Measurements from ENCODE around the gene DLG2. TPM values are rescaled to one million over a fixed set of nuclear protein-coding genes. Genes with fewer than 3 reads are reported as not detected.

DLG2 gene
- total and polyA plus RNA-seq, 2 of the 8 experiments (the other 6 are each of a cell fraction or from before 2014, with no cell fraction given): 1.7 to 14.3 TPM

GRCh38 chr11:84255483-84255882 is 1371.7 kb downstream of the DLG2 start:
- no peak overlapping the region for H2BK12ac ChIP-seq (ENCODE audit: low read depth, low read length)
- H3K23me2 ChIP-seq (ENCODE audit: low read depth, low read length): no peaks in the 10 kb centered on the region
- no peaks in the 10 kb centered on the region for H3K27me3 ChIP-seq (replicated peaks in 1 of 4; ENCODE audit: control insufficient read depth in 3 of 4, extremely low read depth in 1 of 4, insufficient read depth in 3 of 4, low read length in 3 of 4)
- H2BK120ac ChIP-seq (replicated peaks; ENCODE audit: low read depth, low read length): no peak overlapping the region
- H4K20me1 ChIP-seq (replicated peaks in 1 of 2; ENCODE audit: control insufficient read depth in 1 of 2, insufficient read depth in 2 of 2, low read length in 2 of 2): no peaks in the 10 kb centered on the region
- no peaks in the 10 kb centered on the region for H3K9me3 ChIP-seq (ENCODE audit: insufficient read depth in 2 of 2, low read depth in 1 of 2, low read length in 1 of 2)
- H4K8ac ChIP-seq (ENCODE audit: extremely low read depth, insufficient read depth, low read length): no peak overlapping the region
- H2BK20ac ChIP-seq (ENCODE audit: low read length): no peak overlapping the region
- DNase-seq (ENCODE audit: low read depth in 1 of 2, low spot score in 2 of 2) (no peak), FAIRE-seq (no peak)
- no peaks in the 10 kb centered on the region for H3K36me3 ChIP-seq (ENCODE audit: control insufficient read depth in 2 of 4, insufficient read depth in 4 of 4, low read length in 3 of 4)
- TF ChIP-seq TAF7 (optimal IDR thresholded peaks at IDR 0.05; ENCODE audit: borderline replicate concordance, low read depth, low read length) (no peak), MAFK (IDR thresholded peaks at IDR 0.05; ENCODE audit: low read depth, low read length) (peak; percentile 28; the same call in 1 of the 2 replicates)
- no peak overlapping the region for H2BK15ac ChIP-seq (ENCODE audit: low read length)
- no peak overlapping the region for H2AK5ac ChIP-seq (ENCODE audit: low read depth, low read length)
- 96% methylated on average over 5 of the region's 5 CpGs; no CpG with 5 or more reads in 1 of the 2 experiments for WGBS, 2 experiments (ENCODE audit: extremely low coverage in 1 of 2, insufficient coverage in 1 of 2, insufficient read length in 1 of 2, insufficient replicate concordance in 2 of 2, low coverage in 1 of 2, low lambda C conversion rate in 2 of 2, missing lambda C conversion rate in 1 of 2)
- H3K14ac ChIP-seq (ENCODE audit: insufficient read length): no peak overlapping the region
- H3K79me1 ChIP-seq (ENCODE audit: low read depth, low read length): no peaks in the 10 kb centered on the region
- no peak overlapping the region for H3K4me3 ChIP-seq (ENCODE audit: extremely low read depth in 1 of 4, insufficient read depth in 2 of 4, low read depth in 3 of 4, low read length in 4 of 4)
- H3K56ac ChIP-seq (replicated peaks; ENCODE audit: insufficient read length, low read depth, low read length): no peak overlapping the region
- no peak overlapping the region for H3K9ac ChIP-seq (replicated peaks in 1 of 4; ENCODE audit: extremely low read depth in 1 of 4, low read depth in 3 of 4, low read length in 3 of 4)
- no peak overlapping the region for H2BK5ac ChIP-seq (ENCODE audit: low read depth, low read length)
- H4K91ac ChIP-seq (replicated peaks; ENCODE audit: insufficient read length, low read length): no peak overlapping the region
- no peaks in the 10 kb centered on the region for H3K4me1 ChIP-seq (replicated peaks in 1 of 4; ENCODE audit: control insufficient read depth in 3 of 4, insufficient read depth in 4 of 4, low read length in 3 of 4)
- H3K18ac ChIP-seq (ENCODE audit: extremely low read depth, low read length): no peak overlapping the region
- no peaks in the 10 kb centered on the region for H3K79me2 ChIP-seq (ENCODE audit: control insufficient read depth in 1 of 2, insufficient read depth in 2 of 2, low read length in 2 of 2)
- ChIA-PET POLR2A (ENCODE audit: partially characterized antibody) (no interaction called here), CTCF (ENCODE audit: partially characterized antibody) (interaction anchor here (0.6 to 1.5 kb wide), 2 partner anchors 13 to 1030 kb away, joined by 3 to 4 read pairs; no protein-coding TSS in a partner anchor)
- no peak overlapping the region for H3K23ac ChIP-seq (ENCODE audit: insufficient read length)
- no peak overlapping the region for H3K4me2 ChIP-seq (ENCODE audit: insufficient read depth in 1 of 2, low read depth in 2 of 2, low read length in 2 of 2)
- no peak overlapping the region for H3K4ac ChIP-seq (replicated peaks; ENCODE audit: insufficient read length, low read depth, low read length)
- no peak overlapping the region for H4K5ac ChIP-seq (ENCODE audit: insufficient read length, low read depth, low read length)
- H2AFZ ChIP-seq (ENCODE audit: low read length): no peak overlapping the region
- no peak overlapping the region for H3K27ac ChIP-seq (ENCODE audit: low read depth, low read length)
